ENCODE data around the gene RNF157. TPM values are rescaled to one million over a fixed set of nuclear protein-coding genes. Genes with fewer than 3 reads are reported as not detected.

Gene RNF157
- total and polyA plus RNA-seq, 9 of the 15 experiments (the other 6 are each of a cell fraction or from before 2014, with no cell fraction given): 8.1 to 31.7 (median 20.8) TPM

DNA sequence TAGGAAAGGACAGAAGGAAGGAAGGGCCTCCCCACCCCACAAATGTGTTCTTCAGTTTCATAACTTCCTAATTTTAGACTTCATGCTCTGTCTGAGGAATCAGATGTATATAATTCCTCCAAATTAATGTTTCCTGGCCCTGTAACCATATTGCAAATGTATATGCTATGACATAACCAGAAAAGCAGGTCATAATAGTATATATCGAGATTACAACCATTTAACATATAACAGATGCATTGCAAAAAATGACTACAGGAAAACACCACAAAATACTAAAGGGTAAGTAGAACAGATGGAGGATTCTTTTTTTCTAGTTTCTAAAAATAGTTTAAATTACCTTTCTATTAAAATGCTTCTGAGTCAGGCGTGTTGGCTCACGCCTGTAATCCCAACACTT, 133.6 kb downstream of the RNF157 start (continued):
- TF ChIP-seq, protein P1, sequence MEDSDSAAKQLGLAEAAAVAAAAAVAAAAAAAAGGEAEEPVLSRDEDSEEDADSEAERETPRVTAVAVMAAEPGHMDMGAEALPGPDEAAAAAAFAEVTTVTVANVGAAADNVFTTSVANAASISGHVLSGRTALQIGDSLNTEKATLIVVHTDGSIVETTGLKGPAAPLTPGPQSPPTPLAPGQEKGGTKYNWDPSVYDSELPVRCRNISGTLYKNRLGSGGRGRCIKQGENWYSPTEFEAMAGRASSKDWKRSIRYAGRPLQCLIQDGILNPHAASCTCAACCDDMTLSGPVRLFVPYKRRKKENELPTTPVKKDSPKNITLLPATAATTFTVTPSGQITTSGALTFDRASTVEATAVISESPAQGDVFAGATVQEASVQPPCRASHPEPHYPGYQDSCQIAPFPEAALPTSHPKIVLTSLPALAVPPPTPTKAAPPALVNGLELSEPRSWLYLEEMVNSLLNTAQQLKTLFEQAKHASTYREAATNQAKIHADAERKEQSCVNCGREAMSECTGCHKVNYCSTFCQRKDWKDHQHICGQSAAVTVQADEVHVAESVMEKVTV (CRISPR knock-in tag; IDR thresholded peaks at IDR 0.05): no peak
- TF ChIP-seq ZFP30 (CRISPR knock-in tag; IDR thresholded peaks at IDR 0.05; ENCODE audit: borderline replicate concordance): no peak
- TF ChIP-seq ZNF253 (CRISPR knock-in tag; conservative IDR thresholded peaks at IDR 0.05): no peak
- no peak for TF ChIP-seq TOE1 (IDR thresholded peaks at IDR 0.05; ENCODE audit: borderline replicate concordance)
- no peak for TF ChIP-seq TOE1 (CRISPR knock-in tag; IDR thresholded peaks at IDR 0.05; ENCODE audit: borderline replicate concordance, low read depth)
- TF ChIP-seq BRD9 (IDR thresholded peaks at IDR 0.05; ENCODE audit: low read depth, partially characterized antibody): no peak
- no peak for TF ChIP-seq TFAM (CRISPR knock-in tag; conservative IDR thresholded peaks at IDR 0.05)

DNA sequence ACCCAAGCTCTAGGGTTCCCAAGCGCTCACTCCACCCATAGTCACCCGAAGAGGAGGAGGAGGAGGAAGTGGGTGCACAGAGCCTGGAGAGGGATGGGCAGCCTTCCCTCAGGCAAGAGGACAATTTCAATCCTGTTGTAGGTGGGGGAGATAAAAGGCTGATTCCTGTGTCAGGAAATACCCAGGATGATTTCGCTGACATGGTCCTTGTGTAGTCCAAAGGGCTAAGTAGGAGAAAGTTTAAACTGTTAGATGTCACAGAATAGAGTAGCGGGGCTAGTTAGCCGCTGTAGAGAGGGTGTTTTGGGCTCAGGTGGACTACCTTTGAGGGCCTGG, 135.4 kb downstream of the RNF157 start:
- BruUV-seq (replicated peaks): no TSS peak
- Histone ChIP-seq H3K9me1 (ENCODE audit: control insufficient read depth, insufficient read depth, low read length) (peaks cover 2% of the 10 kb centered on the region), H3K36me3 (ENCODE audit: control insufficient read depth, insufficient read depth, low read length) (peaks cover 18% of the 10 kb centered on the region; the same call in 2 of the 3 replicates), H3K27me3 (ENCODE audit: control insufficient read depth in 2 of 2, insufficient read depth in 2 of 2, low read length in 2 of 2) (no peaks in the 10 kb centered on the region), H2AFZ (ENCODE audit: low read depth, low read length) (0 out of 2 replicates have a peak overlapping the region, but pooled peaks have one; percentile 34), H3K4me1 (replicated peaks in 1 of 2; ENCODE audit: control insufficient read depth in 2 of 2, insufficient read depth in 2 of 2, low read length in 2 of 2) (peaks cover 12 to 15% of the 10 kb centered on the region in 2 experiments), H3K9ac (ENCODE audit: insufficient read depth in 1 of 2, low read depth in 2 of 2, low read length in 2 of 2) (no peak overlapping the region), H3K4me2 (ENCODE audit: insufficient read depth, low read length) (no peak overlapping the region), H4K20me1 (replicated peaks; ENCODE audit: control insufficient read depth, insufficient read depth, low read length) (no peaks in the 10 kb centered on the region), H3K27ac (ENCODE audit: extremely low read depth, low read depth, low read length) (no peak overlapping the region), H3K79me2 (ENCODE audit: control insufficient read depth, insufficient read depth, low read length) (peaks cover 11% of the 10 kb centered on the region), H3K4me3 (no peak overlapping the region), H3K9me3 (replicated peaks; ENCODE audit: control insufficient read depth, insufficient read depth, low read depth, low read length) (no peaks in the 10 kb centered on the region)
- intact Hi-C loops (cut with micrococcal nuclease): no loop called here
- in situ Hi-C loops (cut with MboI): no loop called here
- POLR2A ChIA-PET: interaction anchor here (1.0 kb wide), 1 partner anchor 14 kb away, joined by 5 read pairs; no protein-coding TSS in a partner anchor
- no peak for ATAC-seq
- no peak for TF ChIP-seq ZFPM2 (CRISPR knock-in tag; IDR thresholded peaks at IDR 0.05)
- 0 out of 2 replicates have a peak, but pooled peaks have one; percentile 15 for TF ChIP-seq SPI1 (IDR thresholded peaks at IDR 0.05; ENCODE audit: borderline replicate concordance, low read depth, low read length)
- TF ChIP-seq, protein P2, sequence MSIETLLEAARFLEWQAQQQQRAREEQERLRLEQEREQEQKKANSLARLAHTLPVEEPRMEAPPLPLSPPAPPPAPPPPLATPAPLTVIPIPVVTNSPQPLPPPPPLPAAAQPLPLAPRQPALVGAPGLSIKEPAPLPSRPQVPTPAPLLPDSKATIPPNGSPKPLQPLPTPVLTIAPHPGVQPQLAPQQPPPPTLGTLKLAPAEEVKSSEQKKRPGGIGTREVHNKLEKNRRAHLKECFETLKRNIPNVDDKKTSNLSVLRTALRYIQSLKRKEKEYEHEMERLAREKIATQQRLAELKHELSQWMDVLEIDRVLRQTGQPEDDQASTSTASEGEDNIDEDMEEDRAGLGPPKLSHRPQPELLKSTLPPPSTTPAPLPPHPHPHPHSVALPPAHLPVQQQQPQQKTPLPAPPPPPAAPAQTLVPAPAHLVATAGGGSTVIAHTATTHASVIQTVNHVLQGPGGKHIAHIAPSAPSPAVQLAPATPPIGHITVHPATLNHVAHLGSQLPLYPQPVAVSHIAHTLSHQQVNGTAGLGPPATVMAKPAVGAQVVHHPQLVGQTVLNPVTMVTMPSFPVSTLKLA (conservative IDR thresholded peaks at IDR 0.05): no peak
- TF ChIP-seq, protein P3, sequence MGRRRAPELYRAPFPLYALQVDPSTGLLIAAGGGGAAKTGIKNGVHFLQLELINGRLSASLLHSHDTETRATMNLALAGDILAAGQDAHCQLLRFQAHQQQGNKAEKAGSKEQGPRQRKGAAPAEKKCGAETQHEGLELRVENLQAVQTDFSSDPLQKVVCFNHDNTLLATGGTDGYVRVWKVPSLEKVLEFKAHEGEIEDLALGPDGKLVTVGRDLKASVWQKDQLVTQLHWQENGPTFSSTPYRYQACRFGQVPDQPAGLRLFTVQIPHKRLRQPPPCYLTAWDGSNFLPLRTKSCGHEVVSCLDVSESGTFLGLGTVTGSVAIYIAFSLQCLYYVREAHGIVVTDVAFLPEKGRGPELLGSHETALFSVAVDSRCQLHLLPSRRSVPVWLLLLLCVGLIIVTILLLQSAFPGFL (CRISPR knock-in tag; IDR thresholded peaks at IDR 0.05): no peak
- TF ChIP-seq MED1 (CRISPR knock-in tag; IDR thresholded peaks at IDR 0.05; ENCODE audit: borderline replicate concordance): no peak
- no peak for DNase-seq (ENCODE audit: extremely low read depth in 1 of 4, low spot score in 3 of 4)
- CTCF ChIA-PET (ENCODE audit: low intra/inter-chr PET ratio): no interaction called here
- 96% methylated on average over 5 of the region's 5 CpGs for WGBS (ENCODE audit: insufficient coverage, low coverage, missing lambda C conversion rate)
- FAIRE-seq: no peak
